Measurements from ENCODE around the gene HPSE. TPM values are rescaled to one million over a fixed set of nuclear protein-coding genes. Genes with fewer than 3 reads are reported as not detected.

HPSE gene
- total and polyA plus RNA-seq, 2 of the 8 experiments (the other 6 are each of a cell fraction or from before 2014, with no cell fraction given), result 1.5 to 5.0 TPM

GRCh38 chr4:83255584-83255983 lies 79.1 kb downstream of the HPSE start:
- H4K91ac ChIP-seq (replicated peaks; ENCODE audit: insufficient read length, low read length), result no peak overlapping the region
- H4K5ac ChIP-seq (ENCODE audit: insufficient read length, low read depth, low read length), result no peak overlapping the region
- no peak overlapping the region for H2BK5ac ChIP-seq (ENCODE audit: low read depth, low read length)
- H3K14ac ChIP-seq (ENCODE audit: insufficient read length), result no peak overlapping the region
- no peaks in the 10 kb centered on the region for H3K27me3 ChIP-seq (replicated peaks in 1 of 4; ENCODE audit: control insufficient read depth in 3 of 4, extremely low read depth in 1 of 4, insufficient read depth in 3 of 4, low read length in 3 of 4)
- ChIA-PET CTCF (ENCODE audit: partially characterized antibody) (interaction anchor here (0.7 to 1.6 kb wide), 2 partner anchors 162 to 1309 kb away, joined by 3 to 4 read pairs; no protein-coding TSS in a partner anchor), POLR2A (ENCODE audit: partially characterized antibody) (no interaction called here)
- no peaks in the 10 kb centered on the region for H4K20me1 ChIP-seq (replicated peaks in 1 of 2; ENCODE audit: control insufficient read depth in 1 of 2, insufficient read depth in 2 of 2, low read length in 2 of 2)
- H3K4me2 ChIP-seq (ENCODE audit: insufficient read depth in 1 of 2, low read depth in 2 of 2, low read length in 2 of 2), result no peak overlapping the region
- H3K36me3 ChIP-seq (ENCODE audit: control insufficient read depth in 2 of 4, insufficient read depth in 4 of 4, low read length in 3 of 4), result no peaks in the 10 kb centered on the region
- no peak overlapping the region for H2AFZ ChIP-seq (ENCODE audit: low read length)
- H3K9ac ChIP-seq (replicated peaks in 1 of 4; ENCODE audit: extremely low read depth in 1 of 4, low read depth in 3 of 4, low read length in 3 of 4), result no peak overlapping the region
- H2AK5ac ChIP-seq (ENCODE audit: low read depth, low read length), result no peak overlapping the region
- no peak overlapping the region for H3K23ac ChIP-seq (ENCODE audit: insufficient read length)
- no peak overlapping the region for H2BK12ac ChIP-seq (ENCODE audit: low read depth, low read length)
- peaks cover 0 to 2% (median 0%) of the 10 kb centered on the region in 4 experiments; a peak in 1 of 7 replicates for H3K4me1 ChIP-seq (replicated peaks in 1 of 4; ENCODE audit: control insufficient read depth in 3 of 4, insufficient read depth in 4 of 4, low read length in 3 of 4)
- H3K27ac ChIP-seq (ENCODE audit: low read depth, low read length), result no peak overlapping the region
- no peak overlapping the region for H3K56ac ChIP-seq (replicated peaks; ENCODE audit: insufficient read length, low read depth, low read length)
- FAIRE-seq, result no peak
- DNase-seq (ENCODE audit: low read depth in 1 of 2, low spot score in 2 of 2), result no peak
- H4K8ac ChIP-seq (ENCODE audit: extremely low read depth, insufficient read depth, low read length), result no peak overlapping the region
- no peak overlapping the region for H3K18ac ChIP-seq (ENCODE audit: extremely low read depth, low read length)
- no peaks in the 10 kb centered on the region for H3K23me2 ChIP-seq (ENCODE audit: low read depth, low read length)
- no peaks in the 10 kb centered on the region for H3K79me1 ChIP-seq (ENCODE audit: low read depth, low read length)
- no peak overlapping the region for H3K4me3 ChIP-seq (ENCODE audit: extremely low read depth in 1 of 4, insufficient read depth in 2 of 4, low read depth in 3 of 4, low read length in 4 of 4)
- H2BK15ac ChIP-seq (ENCODE audit: low read length), result no peak overlapping the region
- H2BK120ac ChIP-seq (replicated peaks; ENCODE audit: low read depth, low read length), result no peak overlapping the region
- H2BK20ac ChIP-seq (ENCODE audit: low read length), result no peak overlapping the region
- no peak overlapping the region for H3K4ac ChIP-seq (replicated peaks; ENCODE audit: insufficient read length, low read depth, low read length)
- H3K9me3 ChIP-seq (ENCODE audit: insufficient read depth in 2 of 2, low read depth in 1 of 2, low read length in 1 of 2), result no peaks in the 10 kb centered on the region
- WGBS, 2 experiments (ENCODE audit: extremely low coverage in 1 of 2, insufficient coverage in 1 of 2, insufficient read length in 1 of 2, insufficient replicate concordance in 2 of 2, low coverage in 1 of 2, low lambda C conversion rate in 2 of 2, missing lambda C conversion rate in 1 of 2), result 86% methylated on average over 1 of the region's 1 CpG; no CpG with 5 or more reads in 1 of the 2 experiments
- TF ChIP-seq CEBPB (IDR thresholded peaks at IDR 0.05; ENCODE audit: low read depth, low read length) (no peak), MAFK (IDR thresholded peaks at IDR 0.05; ENCODE audit: low read depth, low read length) (no peak), CHD1 (IDR thresholded peaks at IDR 0.05; ENCODE audit: low read depth, low read length) (no peak), GTF2F1 (IDR thresholded peaks at IDR 0.05; ENCODE audit: borderline replicate concordance, low read depth, low read length) (no peak)
- H3K79me2 ChIP-seq (ENCODE audit: control insufficient read depth in 1 of 2, insufficient read depth in 2 of 2, low read length in 2 of 2), result no peaks in the 10 kb centered on the region
